Astrocyte (in vitro differentiated cells and primary cell): ENCODE results near the gene SUGCT.

Source experiments
- EZH2 ChIP-seq: IDR thresholded peaks from 2 replicates; pipeline ENCODE4 v1.6.1; 2012; ENCODE audit warnings: mild to moderate bottlenecking, low read length, inconsistent platforms; ENCODE audit not compliant: insufficient read depth
- TF ChIP-seq, protein P1 (sequence below): IDR thresholded peaks from 2 replicates; pipeline ENCODE4 v1.5.1; 2011; ENCODE audit warnings: low read depth, mild to moderate bottlenecking, inconsistent platforms, low read length, moderate library complexity; ENCODE audit not compliant: insufficient read depth

DNA sequence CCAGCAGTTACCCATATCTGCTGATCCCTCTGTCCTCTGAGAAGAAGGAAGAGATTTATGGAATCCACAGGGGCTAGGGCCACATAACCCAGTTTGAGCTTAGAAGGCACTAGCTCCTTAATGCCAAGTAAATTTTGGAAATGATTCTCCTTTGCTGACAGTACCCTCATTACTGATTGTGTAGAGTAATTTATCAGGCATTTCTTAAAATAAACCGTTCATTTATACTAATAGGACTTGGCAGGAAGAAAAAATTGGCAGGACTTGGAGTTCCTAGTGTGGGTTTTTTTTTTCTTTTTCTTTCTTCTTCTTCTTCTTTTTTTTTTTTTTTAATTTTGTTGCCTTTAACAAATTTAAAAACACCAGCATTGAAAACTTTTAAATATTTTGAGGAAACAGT lies 645.7 kb downstream of the SUGCT start:
- TF ChIP-seq, protein P1, sequence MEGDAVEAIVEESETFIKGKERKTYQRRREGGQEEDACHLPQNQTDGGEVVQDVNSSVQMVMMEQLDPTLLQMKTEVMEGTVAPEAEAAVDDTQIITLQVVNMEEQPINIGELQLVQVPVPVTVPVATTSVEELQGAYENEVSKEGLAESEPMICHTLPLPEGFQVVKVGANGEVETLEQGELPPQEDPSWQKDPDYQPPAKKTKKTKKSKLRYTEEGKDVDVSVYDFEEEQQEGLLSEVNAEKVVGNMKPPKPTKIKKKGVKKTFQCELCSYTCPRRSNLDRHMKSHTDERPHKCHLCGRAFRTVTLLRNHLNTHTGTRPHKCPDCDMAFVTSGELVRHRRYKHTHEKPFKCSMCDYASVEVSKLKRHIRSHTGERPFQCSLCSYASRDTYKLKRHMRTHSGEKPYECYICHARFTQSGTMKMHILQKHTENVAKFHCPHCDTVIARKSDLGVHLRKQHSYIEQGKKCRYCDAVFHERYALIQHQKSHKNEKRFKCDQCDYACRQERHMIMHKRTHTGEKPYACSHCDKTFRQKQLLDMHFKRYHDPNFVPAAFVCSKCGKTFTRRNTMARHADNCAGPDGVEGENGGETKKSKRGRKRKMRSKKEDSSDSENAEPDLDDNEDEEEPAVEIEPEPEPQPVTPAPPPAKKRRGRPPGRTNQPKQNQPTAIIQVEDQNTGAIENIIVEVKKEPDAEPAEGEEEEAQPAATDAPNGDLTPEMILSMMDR = no peak
- no peak for TF ChIP-seq EZH2
